Prostate gland (tissue), 2 donors: ENCODE measurements around the gene MTA1.

Source experiments
- CTCF ChIP-seq, 4 experiments: fragments of 200-600 bp in 2 of 4; fragments of 450-650 bp in 2 of 4; sonication (generic) in 2 of 4; IDR thresholded peaks; 1 replicate in 3 of 4; 2 replicates in 1 of 4; pipeline ENCODE4 v1.5.1; 2016 to 2019; ENCODE audit warnings: antibody characterized with exemption in 4 of 4, mild to moderate bottlenecking in 2 of 4, moderate library complexity in 2 of 4
- POLR2A ChIP-seq: fragments of 450-650 bp; IDR thresholded peaks from one replicate; pipeline ENCODE4 v1.6.1; 2016; ENCODE audit warnings: antibody characterized with exemption, mild to moderate bottlenecking

GRCh38 chr14:105490267-105490571 is 70.6 kb downstream of the MTA1 start:
- TF ChIP-seq CTCF (IDR thresholded peaks at IDR 0.05) (no peak), POLR2A (no peak)
